K562 (cell line): Measurements from ENCODE around the gene RPL22. TPM values are rescaled to one million over a fixed set of nuclear protein-coding genes. Genes with fewer than 3 reads are reported as not detected.
A peak's percentile ranks its signal among the peaks of the same experiment; 100 is the strongest.

Experiments used
- HMGN3 ChIP-seq: IDR thresholded peaks from 2 replicates; pipeline ENCODE4 v1.6.1; 2011; ENCODE audit warnings: borderline replicate concordance, low read depth, mild to moderate bottlenecking, mixed read lengths, low read length; ENCODE audit not compliant: insufficient read length; ENCODE audit errors: extremely low read depth
- HSF4 ChIP-seq: fragments of 250-450 bp; sonication (Bioruptor Pico); IDR thresholded peaks from 2 replicates; pipeline ENCODE4 v2.1.2; 2022; ENCODE audit warnings: mild to moderate bottlenecking, moderate library complexity, borderline replicate concordance
- KDM2B ChIP-seq: fragments of 250-450 bp; sonication (Bioruptor Pico); IDR thresholded peaks from 2 replicates; pipeline ENCODE4 v1.8.0; 2021; ENCODE audit warnings: mild to moderate bottlenecking, moderate library complexity
- MAFF ChIP-seq: IDR thresholded peaks from 2 replicates; pipeline ENCODE4 v1.6.1; 2012; ENCODE audit warnings: low read length, improper control_type of control experiment
- NFE2 ChIP-seq: IDR thresholded peaks from 2 replicates; pipeline ENCODE4 v1.6.1; 2014; ENCODE audit warnings: antibody characterized with exemption, low read depth
- SMARCA5 ChIP-seq: fragments of 450-650 bp; IDR thresholded peaks from 2 replicates; pipeline ENCODE4 v1.6.1; 2016
- SRF ChIP-seq, 2 experiments: fragments of 250-450, 450-650 bp in 1 of 2; sonication (Bioruptor Pico) in 1 of 2; sonication (generic) in 1 of 2; formaldehyde crosslinking; IDR thresholded peaks; 2 replicates each; pipeline versions ENCODE4 v1.5.0 to v1.5.1; 2020 to 2022; ENCODE audit warnings: mild to moderate bottlenecking in 1 of 2, missing genetic modification reagents in 1 of 2
- polyA plus RNA-seq, 8 experiments: library from polyadenylated mRNA; depleted of rRNA in 4 of 8; stranded (reverse) in 5 of 8; unstranded in 3 of 8; fragments of >200 nt; fragmentation: Nextera tagmentation in 2 of 8; fragmentation: Illumina TruSeq in 1 of 8; extraction: Ambion mirVana in 2 of 8; extraction: Trizol in 1 of 8; gene quantifications; 2 replicates each; pipeline versions ENCODE4 v1.2.1 to v1.2.3, GENCODE V29; 2011 to 2014; ENCODE audit warnings: inconsistent platforms in 1 of 8, missing spikeins in 1 of 8
- total RNA-seq, 7 experiments: library from RNA; depleted of rRNA in 6 of 7; stranded (reverse); fragments of >200 nt in 6 of 7; fragmentation: Illumina TruSeq in 2 of 7; extraction: Trizol in 2 of 7; gene quantifications; 2 replicates each; pipeline versions ENCODE4 v1.2.1 to v1.2.3, GENCODE V29; 2011 to 2021; ENCODE audit warnings: low replicate concordance in 1 of 7
- TF ChIP-seq, protein P1 (sequence below): fragments of 250-450 bp; sonication (Bioruptor Pico); IDR thresholded peaks from 2 replicates; pipeline ENCODE4 v1.9.0; 2021; ENCODE audit warnings: mild to moderate bottlenecking, inconsistent platforms
- TF ChIP-seq, protein P2 (sequence below): fragments of 250-450 bp; sonication (Bioruptor Pico); IDR thresholded peaks from 2 replicates; pipeline ENCODE4 v1.4.0; 2020
- TF ChIP-seq, protein P3 (sequence below): sonication (generic); formaldehyde crosslinking; IDR thresholded peaks from 2 replicates; pipeline ENCODE4 v1.8.0; 2022; ENCODE audit warnings: missing genetic modification reagents, mild to moderate bottlenecking, moderate library complexity, borderline replicate concordance
- TF ChIP-seq, protein P4 (sequence below): sonication (generic); formaldehyde crosslinking; IDR thresholded peaks from 2 replicates; pipeline ENCODE4 v1.8.0; 2023; ENCODE audit warnings: mild to moderate bottlenecking, missing genetic modification reagents
- TF ChIP-seq, protein P5 (sequence below): IDR thresholded peaks from 3 replicates; pipeline ENCODE4 v1.6.1; 2011; ENCODE audit warnings: borderline replicate concordance, mild to moderate bottlenecking; ENCODE audit not compliant: insufficient read length, insufficient read depth
- TF ChIP-seq, protein P6 (sequence below): fragments of 450-650 bp; conservative IDR thresholded peaks from 2 replicates; pipeline ENCODE4 v1.6.1; 2016; ENCODE audit warnings: missing genetic modification characterization, low read depth, mild to moderate bottlenecking, control low read depth, missing compliant biosample characterization

Gene RPL22
- total and polyA plus RNA-seq, 9 of the 15 experiments (the other 6 are each of a cell fraction or from before 2014, with no cell fraction given): 467 to 1,165 (median 607) TPM

DNA sequence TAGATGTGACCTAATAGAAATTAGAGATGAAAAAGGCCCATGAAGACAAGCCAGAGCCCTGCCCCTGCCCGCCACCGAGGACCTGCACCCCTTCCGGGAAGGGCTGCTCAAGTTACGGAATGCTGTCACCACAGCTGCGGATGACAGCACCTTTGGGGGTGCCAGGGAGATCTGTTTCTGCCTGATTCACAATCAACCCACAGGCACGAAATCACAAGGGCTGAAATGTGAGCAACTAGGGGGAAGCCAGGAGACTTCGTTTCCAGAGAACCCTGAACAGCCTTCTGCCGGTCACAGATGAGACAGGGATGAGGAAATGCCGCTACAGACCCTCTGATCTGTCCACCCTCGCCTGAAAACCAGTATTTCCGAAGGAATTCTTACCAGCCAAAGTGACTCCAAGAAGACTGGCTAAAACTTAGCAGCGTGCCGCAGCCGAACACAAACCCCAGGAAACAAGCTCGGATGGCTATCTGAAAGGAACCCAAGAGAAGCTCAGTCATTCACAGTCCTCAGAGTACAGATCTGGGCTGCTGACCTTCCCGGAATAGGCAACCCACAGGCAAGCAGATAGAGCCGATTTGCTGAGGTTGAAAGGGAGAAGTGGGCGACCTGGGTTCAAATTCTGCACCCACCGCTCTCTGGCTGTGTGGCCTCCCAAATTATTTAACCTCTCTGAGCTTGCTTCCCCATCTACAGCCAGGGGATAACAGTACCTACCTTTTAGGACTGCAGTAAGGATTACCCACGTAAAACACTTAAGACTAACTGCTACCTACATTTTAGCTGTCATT is 35.3 kb upstream of the RPL22 start (continued):
- TF ChIP-seq HMGN3 (no peak), SRF (CRISPR knock-in tag; IDR thresholded peaks at IDR 0.05) (no peak), KDM2B (CRISPR knock-in tag) (0 out of 2 replicates have a peak, but pooled peaks have one; percentile 43), MAFF (no peak), HSF4 (no peak), SMARCA5 (peak; percentile 91), NFE2 (no peak)
- TF ChIP-seq, protein P1, sequence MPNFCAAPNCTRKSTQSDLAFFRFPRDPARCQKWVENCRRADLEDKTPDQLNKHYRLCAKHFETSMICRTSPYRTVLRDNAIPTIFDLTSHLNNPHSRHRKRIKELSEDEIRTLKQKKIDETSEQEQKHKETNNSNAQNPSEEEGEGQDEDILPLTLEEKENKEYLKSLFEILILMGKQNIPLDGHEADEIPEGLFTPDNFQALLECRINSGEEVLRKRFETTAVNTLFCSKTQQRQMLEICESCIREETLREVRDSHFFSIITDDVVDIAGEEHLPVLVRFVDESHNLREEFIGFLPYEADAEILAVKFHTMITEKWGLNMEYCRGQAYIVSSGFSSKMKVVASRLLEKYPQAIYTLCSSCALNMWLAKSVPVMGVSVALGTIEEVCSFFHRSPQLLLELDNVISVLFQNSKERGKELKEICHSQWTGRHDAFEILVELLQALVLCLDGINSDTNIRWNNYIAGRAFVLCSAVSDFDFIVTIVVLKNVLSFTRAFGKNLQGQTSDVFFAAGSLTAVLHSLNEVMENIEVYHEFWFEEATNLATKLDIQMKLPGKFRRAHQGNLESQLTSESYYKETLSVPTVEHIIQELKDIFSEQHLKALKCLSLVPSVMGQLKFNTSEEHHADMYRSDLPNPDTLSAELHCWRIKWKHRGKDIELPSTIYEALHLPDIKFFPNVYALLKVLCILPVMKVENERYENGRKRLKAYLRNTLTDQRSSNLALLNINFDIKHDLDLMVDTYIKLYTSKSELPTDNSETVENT: no peak
- TF ChIP-seq, protein P2, sequence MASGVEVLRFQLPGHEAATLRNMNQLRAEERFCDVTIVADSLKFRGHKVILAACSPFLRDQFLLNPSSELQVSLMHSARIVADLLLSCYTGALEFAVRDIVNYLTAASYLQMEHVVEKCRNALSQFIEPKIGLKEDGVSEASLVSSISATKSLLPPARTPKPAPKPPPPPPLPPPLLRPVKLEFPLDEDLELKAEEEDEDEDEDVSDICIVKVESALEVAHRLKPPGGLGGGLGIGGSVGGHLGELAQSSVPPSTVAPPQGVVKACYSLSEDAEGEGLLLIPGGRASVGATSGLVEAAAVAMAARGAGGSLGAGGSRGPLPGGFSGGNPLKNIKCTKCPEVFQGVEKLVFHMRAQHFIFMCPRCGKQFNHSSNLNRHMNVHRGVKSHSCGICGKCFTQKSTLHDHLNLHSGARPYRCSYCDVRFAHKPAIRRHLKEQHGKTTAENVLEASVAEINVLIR (CRISPR knock-in tag): no peak
- TF ChIP-seq, protein P3, sequence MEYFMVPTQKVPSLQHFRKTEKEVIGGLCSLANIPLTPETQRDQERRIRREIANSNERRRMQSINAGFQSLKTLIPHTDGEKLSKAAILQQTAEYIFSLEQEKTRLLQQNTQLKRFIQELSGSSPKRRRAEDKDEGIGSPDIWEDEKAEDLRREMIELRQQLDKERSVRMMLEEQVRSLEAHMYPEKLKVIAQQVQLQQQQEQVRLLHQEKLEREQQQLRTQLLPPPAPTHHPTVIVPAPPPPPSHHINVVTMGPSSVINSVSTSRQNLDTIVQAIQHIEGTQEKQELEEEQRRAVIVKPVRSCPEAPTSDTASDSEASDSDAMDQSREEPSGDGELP (CRISPR knock-in tag): peak; percentile 27; the same call in 1 of the 2 replicates
- TF ChIP-seq, protein P4, sequence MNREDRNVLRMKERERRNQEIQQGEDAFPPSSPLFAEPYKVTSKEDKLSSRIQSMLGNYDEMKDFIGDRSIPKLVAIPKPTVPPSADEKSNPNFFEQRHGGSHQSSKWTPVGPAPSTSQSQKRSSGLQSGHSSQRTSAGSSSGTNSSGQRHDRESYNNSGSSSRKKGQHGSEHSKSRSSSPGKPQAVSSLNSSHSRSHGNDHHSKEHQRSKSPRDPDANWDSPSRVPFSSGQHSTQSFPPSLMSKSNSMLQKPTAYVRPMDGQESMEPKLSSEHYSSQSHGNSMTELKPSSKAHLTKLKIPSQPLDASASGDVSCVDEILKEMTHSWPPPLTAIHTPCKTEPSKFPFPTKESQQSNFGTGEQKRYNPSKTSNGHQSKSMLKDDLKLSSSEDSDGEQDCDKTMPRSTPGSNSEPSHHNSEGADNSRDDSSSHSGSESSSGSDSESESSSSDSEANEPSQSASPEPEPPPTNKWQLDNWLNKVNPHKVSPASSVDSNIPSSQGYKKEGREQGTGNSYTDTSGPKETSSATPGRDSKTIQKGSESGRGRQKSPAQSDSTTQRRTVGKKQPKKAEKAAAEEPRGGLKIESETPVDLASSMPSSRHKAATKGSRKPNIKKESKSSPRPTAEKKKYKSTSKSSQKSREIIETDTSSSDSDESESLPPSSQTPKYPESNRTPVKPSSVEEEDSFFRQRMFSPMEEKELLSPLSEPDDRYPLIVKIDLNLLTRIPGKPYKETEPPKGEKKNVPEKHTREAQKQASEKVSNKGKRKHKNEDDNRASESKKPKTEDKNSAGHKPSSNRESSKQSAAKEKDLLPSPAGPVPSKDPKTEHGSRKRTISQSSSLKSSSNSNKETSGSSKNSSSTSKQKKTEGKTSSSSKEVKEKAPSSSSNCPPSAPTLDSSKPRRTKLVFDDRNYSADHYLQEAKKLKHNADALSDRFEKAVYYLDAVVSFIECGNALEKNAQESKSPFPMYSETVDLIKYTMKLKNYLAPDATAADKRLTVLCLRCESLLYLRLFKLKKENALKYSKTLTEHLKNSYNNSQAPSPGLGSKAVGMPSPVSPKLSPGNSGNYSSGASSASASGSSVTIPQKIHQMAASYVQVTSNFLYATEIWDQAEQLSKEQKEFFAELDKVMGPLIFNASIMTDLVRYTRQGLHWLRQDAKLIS (CRISPR knock-in tag): no peak
- TF ChIP-seq, protein P5, sequence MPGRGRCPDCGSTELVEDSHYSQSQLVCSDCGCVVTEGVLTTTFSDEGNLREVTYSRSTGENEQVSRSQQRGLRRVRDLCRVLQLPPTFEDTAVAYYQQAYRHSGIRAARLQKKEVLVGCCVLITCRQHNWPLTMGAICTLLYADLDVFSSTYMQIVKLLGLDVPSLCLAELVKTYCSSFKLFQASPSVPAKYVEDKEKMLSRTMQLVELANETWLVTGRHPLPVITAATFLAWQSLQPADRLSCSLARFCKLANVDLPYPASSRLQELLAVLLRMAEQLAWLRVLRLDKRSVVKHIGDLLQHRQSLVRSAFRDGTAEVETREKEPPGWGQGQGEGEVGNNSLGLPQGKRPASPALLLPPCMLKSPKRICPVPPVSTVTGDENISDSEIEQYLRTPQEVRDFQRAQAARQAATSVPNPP: no peak
- TF ChIP-seq, protein P6, sequence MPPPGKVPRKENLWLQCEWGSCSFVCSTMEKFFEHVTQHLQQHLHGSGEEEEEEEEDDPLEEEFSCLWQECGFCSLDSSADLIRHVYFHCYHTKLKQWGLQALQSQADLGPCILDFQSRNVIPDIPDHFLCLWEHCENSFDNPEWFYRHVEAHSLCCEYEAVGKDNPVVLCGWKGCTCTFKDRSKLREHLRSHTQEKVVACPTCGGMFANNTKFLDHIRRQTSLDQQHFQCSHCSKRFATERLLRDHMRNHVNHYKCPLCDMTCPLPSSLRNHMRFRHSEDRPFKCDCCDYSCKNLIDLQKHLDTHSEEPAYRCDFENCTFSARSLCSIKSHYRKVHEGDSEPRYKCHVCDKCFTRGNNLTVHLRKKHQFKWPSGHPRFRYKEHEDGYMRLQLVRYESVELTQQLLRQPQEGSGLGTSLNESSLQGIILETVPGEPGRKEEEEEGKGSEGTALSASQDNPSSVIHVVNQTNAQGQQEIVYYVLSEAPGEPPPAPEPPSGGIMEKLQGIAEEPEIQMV (tag): no peak
